Stimulated activated CD4-positive, alpha-beta T cell treated with anti-CD3 and anti-CD28 coated beads, Interleukin-1b, Interleukin-23, amount 100 ng/mL, for 4 hours (primary cell): ENCODE results near the gene PROSER2.

Experiments
- DNase-seq, 2 donors: peaks; one replicate each; pipeline ENCODE4 v3.0.0-alpha.2; 2020; ENCODE audit warnings: low read depth in 2 of 2

Gene PROSER2

GRCh38 chr10:11908536-11908935 is 85.4 kb downstream of the PROSER2 start:
- DNase-seq, result no peak

GRCh38 chr10:11908991-11909390 is 85.8 kb downstream of the PROSER2 start:
- no peak for DNase-seq

- no peak for DNase-seq
These were observed 86.5 kb downstream of the PROSER2 start for GRCh38 chr10:11909618-11910017.

- no peak for DNase-seq
These were observed 86.9 kb downstream of the PROSER2 start for GRCh38 chr10:11910102-11910501.

- no peak for DNase-seq
These were observed 90.0 kb downstream of the PROSER2 start for GRCh38 chr10:11913079-11913641.

GRCh38 chr10:11918384-11918783 is 95.2 kb downstream of the PROSER2 start:
- no peak for DNase-seq

- DNase-seq, result no peak
These were observed 96.1 kb downstream of the PROSER2 start for GRCh38 chr10:11919271-11919670.
